Adrenal gland (tissue), 5 donors: ENCODE measurements around the gene HRH2.

Experiments
- POLR2A ChIP-seq, 2 donors: fragments of 450-650 bp; IDR thresholded peaks; one replicate each; pipeline ENCODE4 v1.6.1; 2017; ENCODE audit warnings: antibody characterized with exemption in 2 of 2, mild to moderate bottlenecking in 2 of 2, moderate library complexity in 1 of 2
- TF ChIP-seq, protein P1 (sequence below), 6 experiments: fragments of 450-650 bp in 4 of 6; fragments of 200-600 bp in 2 of 6; sonication (generic) in 1 of 6; IDR thresholded peaks; 1 replicate in 5 of 6; 2 replicates in 1 of 6; pipeline versions ENCODE4 v1.5.1 to v1.8.0; 2016 to 2021; ENCODE audit warnings: antibody characterized with exemption in 6 of 6, mild to moderate bottlenecking in 2 of 6, moderate library complexity in 1 of 6
- donor health status: DM: no; HTN: no; CAD: no.

- TF ChIP-seq, protein P1, sequence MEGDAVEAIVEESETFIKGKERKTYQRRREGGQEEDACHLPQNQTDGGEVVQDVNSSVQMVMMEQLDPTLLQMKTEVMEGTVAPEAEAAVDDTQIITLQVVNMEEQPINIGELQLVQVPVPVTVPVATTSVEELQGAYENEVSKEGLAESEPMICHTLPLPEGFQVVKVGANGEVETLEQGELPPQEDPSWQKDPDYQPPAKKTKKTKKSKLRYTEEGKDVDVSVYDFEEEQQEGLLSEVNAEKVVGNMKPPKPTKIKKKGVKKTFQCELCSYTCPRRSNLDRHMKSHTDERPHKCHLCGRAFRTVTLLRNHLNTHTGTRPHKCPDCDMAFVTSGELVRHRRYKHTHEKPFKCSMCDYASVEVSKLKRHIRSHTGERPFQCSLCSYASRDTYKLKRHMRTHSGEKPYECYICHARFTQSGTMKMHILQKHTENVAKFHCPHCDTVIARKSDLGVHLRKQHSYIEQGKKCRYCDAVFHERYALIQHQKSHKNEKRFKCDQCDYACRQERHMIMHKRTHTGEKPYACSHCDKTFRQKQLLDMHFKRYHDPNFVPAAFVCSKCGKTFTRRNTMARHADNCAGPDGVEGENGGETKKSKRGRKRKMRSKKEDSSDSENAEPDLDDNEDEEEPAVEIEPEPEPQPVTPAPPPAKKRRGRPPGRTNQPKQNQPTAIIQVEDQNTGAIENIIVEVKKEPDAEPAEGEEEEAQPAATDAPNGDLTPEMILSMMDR (IDR thresholded peaks at IDR 0.05) = no peak
- TF ChIP-seq POLR2A (IDR thresholded peaks at IDR 0.05) = no peak
Measured at GRCh38 chr5:175655411-175655810, 2.5 kb upstream of the HRH2 start.
